ENCODE measurements around the gene POMT1. TPM values are rescaled to one million over a fixed set of nuclear protein-coding genes. Genes with fewer than 3 reads are reported as not detected.
A peak's percentile ranks its signal among the peaks of the same experiment; 100 is the strongest.

POMT1 gene
- total RNA-seq, 1 donor from 2014 or later = 41.4 TPM

DNA sequence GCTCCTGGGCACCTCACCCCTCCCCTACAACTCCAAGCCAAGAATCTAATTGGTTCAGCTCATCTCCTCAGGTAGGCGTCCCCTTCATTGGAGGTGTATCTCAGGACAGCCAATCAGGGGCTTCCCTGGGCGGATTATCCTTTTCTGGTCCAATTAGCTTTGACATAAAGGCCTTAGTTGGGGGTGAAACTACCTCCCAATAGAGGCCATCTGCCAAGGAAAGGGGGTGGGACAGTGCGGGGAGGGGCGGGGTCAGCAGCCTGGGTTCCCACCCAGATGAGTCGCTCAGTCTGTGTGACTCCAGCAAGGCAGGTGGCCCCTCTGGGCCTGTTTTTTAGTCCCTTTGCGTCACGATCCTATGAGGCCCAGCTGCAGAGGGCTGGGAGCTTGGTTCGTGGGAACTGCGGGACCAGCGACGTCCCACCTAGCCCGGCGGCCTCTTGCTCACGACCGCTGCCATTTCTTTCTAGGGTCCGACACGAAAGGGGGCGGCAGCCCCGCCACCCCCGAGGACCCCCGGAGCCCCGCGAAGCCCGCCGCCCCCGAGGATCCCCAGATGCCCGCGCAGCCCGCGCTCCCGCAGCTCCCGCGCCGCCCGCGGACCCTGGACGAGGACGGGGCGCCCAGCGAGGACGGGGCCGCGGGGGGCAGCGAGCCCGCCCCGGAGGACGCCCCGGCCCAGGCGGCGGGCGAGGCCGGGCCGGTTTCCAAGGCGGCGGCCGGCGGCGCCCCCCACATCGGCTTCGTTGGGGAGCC, 51.5 kb downstream of the POMT1 start:
- no peak for DNase-seq (ENCODE audit: low spot score)

DNA sequence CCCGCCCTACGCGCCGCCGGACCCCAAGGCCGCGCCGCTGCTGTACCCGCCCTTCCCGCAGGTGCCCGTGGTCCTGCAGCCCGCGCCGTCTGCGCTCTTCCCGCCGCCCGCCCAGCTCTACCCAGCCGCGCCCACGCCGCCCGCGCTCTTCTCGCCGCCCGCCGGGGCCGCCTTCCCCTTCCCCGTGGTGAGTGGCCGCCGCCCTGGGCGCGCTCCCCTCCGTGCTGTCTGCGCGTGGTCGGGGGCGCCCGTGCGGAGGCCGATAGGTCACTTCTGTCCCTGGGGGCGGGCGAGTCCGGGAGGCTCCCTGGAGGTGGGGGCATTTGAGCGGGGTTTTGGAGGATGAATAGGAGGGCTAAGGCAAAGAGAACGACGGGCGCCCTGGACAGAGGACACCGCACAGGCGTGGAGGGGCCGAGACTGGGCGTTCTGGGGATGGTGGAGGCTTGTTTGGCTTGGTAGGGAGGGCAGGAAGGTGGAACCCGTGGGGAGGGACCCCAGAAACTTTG, 52.2 kb downstream of the POMT1 start:
- no peak for DNase-seq (ENCODE audit: low spot score)

DNA sequence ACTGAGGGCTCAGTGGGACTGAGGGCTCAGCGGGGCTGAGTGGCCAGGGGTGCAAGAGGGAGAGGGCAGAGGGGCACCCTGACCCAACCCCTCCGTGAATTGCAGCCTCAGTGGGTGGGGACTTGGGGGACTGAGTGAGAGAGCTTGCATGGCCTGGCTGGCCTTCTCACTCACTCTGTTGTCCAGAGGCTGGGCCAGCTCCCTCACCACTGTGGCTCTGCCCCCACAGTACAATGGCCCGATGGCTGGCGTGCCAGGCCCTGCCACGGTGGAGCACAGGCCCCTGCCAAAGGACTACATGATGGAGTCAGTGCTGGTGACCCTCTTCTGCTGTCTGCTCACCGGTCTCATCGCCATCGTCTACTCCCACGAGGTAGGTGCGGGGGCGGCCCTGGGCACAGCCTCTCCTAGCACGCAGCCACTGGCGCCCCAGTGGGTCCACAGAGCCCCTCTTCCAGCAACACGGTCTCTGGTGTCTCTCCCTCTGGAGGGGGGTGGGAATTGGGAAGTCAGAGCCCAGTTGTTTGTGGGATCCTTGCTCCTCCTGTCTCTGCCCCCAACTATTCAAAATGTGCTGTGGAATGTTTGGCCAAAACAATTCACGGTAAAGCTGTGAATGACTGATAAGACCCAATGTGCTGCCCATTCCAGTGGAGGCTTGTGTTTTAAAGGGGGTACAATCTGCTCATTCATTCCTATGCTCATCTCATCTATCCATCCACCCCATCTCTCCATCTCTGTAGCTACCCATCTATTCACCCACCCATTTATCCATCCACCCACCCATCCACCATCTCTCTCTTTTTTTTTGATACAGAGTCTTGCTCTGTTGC, 53.3 kb downstream of the POMT1 start:
- DNase-seq (ENCODE audit: low spot score) = no peak

DNA sequence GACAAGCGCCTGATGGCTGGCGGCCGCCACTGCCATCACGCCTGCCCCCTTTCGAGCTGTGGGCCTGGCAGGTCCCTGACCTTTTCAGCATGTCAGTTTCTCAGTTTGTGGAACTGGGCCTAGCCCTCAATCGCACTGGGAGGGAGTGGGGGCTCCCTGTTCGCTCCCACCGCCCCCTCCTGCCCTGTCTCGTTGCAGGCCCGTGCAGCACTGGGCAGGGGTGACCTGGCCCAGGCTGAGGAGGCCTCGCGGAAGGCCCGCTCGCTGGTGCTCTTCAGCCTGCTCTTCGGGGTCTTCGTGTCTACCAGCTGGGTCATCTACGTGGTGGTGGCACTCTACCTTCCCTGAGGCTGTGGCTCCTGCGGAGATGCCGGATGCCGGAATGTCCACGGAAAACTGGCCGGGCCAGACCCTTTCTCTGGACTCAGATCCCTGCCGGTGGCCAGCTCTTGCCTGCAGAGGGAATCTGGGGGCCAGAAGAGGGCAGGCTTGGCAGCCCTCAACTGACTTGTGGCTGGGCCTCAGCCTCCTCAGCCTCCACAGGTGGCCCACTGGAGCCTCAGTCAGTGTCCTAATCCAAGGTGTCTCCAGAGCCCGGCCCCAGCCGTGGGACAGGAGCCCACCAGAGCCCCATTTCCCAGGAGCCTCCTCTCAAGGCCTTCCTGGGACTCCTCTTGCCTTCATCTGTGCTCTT, 55.3 kb downstream of the POMT1 start:
- DNase-seq (ENCODE audit: low spot score) = no peak

DNA sequence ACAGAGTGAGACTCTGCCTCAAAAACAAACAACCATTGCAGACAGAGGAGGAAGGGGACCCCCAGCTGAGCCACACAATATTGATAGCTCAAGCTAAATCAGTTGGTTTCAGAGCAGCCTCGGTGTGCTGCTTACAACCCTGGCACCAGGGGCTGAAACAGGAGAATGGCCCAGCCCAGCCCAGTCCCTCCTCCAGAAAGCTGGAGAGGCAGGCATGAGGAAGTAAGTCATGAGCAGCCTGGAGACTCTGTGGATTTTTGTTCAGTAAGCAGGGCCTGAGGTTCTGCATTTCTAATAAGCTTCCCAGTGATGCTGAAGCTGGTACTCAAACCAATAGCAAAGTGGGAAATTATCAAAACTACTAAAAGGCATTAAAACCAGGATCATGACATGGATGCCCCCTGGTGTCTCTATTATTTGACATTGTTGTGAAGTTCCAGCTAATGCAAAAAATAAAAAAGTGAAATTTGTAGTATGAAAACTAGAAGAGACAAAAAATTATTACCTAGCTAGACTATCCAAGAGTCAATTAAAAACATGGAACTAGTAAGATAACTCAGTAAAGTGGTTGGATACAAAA, 56.8 kb downstream of the POMT1 start:
- DNase-seq (ENCODE audit: low spot score) = no peak

DNA sequence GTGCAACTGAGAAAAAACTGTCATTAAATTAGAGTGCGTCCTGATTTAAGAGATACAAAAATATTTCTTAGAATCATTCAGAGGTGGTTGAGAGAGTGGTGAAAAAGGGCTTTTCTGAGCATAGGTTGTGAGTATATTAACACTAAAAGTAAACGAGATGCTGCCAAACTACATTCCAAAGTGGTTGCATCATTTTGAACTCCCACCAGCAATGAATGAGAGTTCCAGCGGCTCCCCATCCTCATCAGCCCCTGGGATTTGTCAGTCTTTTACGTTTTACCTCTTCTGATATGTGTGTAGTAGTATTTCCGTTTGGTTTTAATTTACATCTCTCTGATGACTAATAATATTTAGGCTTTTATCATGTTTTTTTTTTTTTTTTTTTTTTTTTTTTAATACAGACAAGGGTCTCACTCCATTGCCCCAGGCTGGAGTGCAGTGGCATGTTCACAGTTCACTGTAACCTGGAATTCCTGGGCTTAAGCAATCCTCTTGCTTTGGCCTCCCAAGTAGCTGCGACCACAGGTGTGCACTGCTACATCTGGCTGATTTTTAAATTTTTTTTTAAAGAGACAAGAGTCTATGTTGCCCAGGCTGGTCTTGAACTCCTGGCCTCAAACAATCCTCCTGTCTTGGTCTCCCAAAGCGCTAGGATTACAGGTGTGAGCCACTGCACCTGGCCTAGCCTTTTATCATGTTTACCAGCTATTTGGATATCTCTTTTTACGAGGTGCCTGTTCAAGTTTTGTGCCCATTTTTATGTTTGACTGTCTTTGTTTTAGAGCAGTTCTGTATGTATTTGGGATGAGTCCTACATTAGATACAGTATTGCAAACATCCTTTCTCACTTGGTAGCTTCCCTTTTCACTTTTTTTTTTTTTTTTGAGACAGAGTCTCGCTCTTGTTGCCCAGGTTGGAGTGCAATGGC, 59.6 kb downstream of the POMT1 start:
- DNase-seq (ENCODE audit: low spot score) = peak; percentile 27

DNA sequence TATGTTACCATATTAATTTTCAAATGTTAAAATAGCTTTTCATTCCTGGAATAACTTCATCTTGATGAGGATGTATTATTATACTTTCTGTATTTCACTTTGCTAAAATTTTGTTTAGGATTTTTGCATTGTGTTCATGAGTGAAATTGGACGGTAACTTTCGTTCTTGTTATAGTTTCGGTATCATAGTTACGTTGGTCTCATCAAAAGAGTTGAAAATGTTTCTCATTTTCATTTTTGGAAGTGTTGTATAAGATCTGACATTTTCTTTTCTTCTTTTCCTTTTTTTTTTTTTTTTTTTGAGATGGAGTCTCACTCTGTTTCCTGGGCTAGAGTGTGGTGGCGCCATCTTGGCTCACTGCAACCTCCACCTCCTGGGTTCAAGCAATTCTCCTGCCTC, 62.7 kb downstream of the POMT1 start:
- DNase-seq (ENCODE audit: low spot score) = no peak

DNA sequence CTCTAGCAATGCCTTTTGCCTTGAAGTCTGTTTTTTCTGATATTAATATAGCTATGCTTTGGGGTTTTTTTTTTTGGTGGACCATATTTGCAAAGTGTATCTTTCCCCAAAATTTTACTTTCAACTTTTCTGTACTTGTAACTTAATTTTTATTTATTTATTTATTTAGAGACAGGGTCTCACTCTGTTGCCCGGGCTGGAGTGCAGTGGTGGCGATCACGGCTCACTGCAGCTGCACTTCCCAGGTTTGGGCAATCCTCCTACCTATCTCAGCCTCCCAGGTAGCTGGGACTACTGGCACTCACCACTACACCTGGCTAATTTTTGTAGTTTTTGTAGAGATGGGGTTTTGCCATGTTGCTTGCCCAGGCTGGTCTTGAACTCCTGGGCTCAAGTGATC, 63.4 kb downstream of the POMT1 start:
- DNase-seq (ENCODE audit: low spot score) = no peak

DNA sequence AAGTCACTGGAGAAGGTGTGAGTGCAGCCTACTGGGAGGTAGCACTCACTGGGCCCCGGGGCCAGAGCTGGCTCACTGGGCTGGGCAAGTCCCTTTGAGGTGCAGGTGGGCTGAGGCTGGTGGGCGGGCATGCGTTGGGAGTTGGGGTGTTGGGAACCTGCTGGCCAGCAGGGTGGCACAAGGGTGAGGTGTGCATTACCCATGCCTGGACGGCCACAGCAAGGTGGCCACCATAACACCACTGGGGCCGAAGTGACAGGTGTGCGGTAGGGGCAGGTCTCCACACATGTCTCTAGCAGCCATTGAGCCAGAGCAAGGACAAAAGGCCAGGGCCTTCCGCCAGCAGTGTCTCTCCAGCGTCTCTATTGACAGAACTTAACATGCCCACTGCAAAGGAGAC, 65.2 kb downstream of the POMT1 start:
- DNase-seq (ENCODE audit: low spot score) = no peak

Other genes starting within 250 kb of the POMT1 start
- gene FAM78A, start 226.4 kb upstream of the POMT1 start, total RNA-seq (ENCODE audit: insufficient read depth, low replicate concordance) = 8.9 TPM
- 9.6 TPM for gene PLPP7, start 213.2 kb upstream of the POMT1 start, total RNA-seq (ENCODE audit: insufficient read depth, low replicate concordance)
- gene PRRC2B, start 108.8 kb upstream of the POMT1 start, total RNA-seq (ENCODE audit: insufficient read depth, low replicate concordance) = 60.4 TPM
- gene UCK1, start 28.3 kb downstream of the POMT1 start, total RNA-seq (ENCODE audit: insufficient read depth, low replicate concordance) = 14.7 TPM
- not detected for gene PRRT1B, start 42.6 kb downstream of the POMT1 start, total RNA-seq (ENCODE audit: insufficient read depth, low replicate concordance)
- 19.3 TPM for gene RAPGEF1, start 237.2 kb downstream of the POMT1 start, total RNA-seq (ENCODE audit: insufficient read depth, low replicate concordance)